WTC11 (cell line): ENCODE results near the gene GOLGA5. TPM values are rescaled to one million over a fixed set of nuclear protein-coding genes. Genes with fewer than 3 reads are reported as not detected.

Source experiments
- ATAC-seq: fragments of 200-7000 bp; cut with Tn5 transposase; 2 replicates; pipeline ENCODE4 v1.10.0; 2021; ENCODE audit warnings: mild to moderate bottlenecking, moderate library complexity
- CTCF ChIA-PET: fragments of 300-600 bp; sonication (Branson Sonifier 250); formaldehyde crosslinking; loops from one replicate; lab custom pipeline; 2021; ENCODE audit warnings: antibody characterized with exemption; lab: Charles Lee
- POLR2A ChIA-PET: fragments of 350-600 bp; sonication (Branson Sonifier 250); formaldehyde crosslinking; loops from one replicate; lab custom pipeline; 2021; ENCODE audit warnings: antibody characterized with exemption; lab: Charles Lee
- DNase-seq: peaks from one replicate; pipeline ENCODE4 v3.0.0; 2021; ENCODE audit warnings: low spot score
- H3K27ac Mint-ChIP-seq: 2 replicates; pipeline ENCODE4 v1.8.0; 2021; ENCODE audit warnings: mixed read lengths
- H3K27me3 Mint-ChIP-seq: 2 replicates; pipeline ENCODE4 v1.8.0; 2021; ENCODE audit warnings: low read depth, mild to moderate bottlenecking, moderate library complexity, mixed read lengths
- H3K36me3 Mint-ChIP-seq: 2 replicates; pipeline ENCODE4 v1.8.0; 2021; ENCODE audit warnings: mixed read lengths
- H3K4me1 Mint-ChIP-seq: 2 replicates; pipeline ENCODE4 v1.8.0; 2022; ENCODE audit warnings: mixed read lengths
- H3K4me3 Mint-ChIP-seq: 2 replicates; pipeline ENCODE4 v1.8.0; 2021; ENCODE audit warnings: mild to moderate bottlenecking, moderate library complexity, mixed read lengths
- H3K9me3 Mint-ChIP-seq: 2 replicates; pipeline ENCODE4 v1.8.0; 2021; ENCODE audit warnings: mixed read lengths
- ATF2 ChIP-seq: sonication (generic); formaldehyde crosslinking; IDR thresholded peaks from 2 replicates; pipeline ENCODE4 v1.8.1; 2022; ENCODE audit warnings: low read depth, missing genetic modification reagents, borderline replicate concordance
- ATF6 ChIP-seq: sonication (generic); formaldehyde crosslinking; IDR thresholded peaks from 2 replicates; pipeline ENCODE4 v1.8.1; 2023; ENCODE audit warnings: mild to moderate bottlenecking, missing genetic modification reagents
- E2F1 ChIP-seq: sonication (generic); formaldehyde crosslinking; IDR thresholded peaks from 2 replicates; pipeline ENCODE4 v1.8.0; 2022; ENCODE audit warnings: mild to moderate bottlenecking, missing genetic modification reagents
- E2F4 ChIP-seq: sonication (generic); formaldehyde crosslinking; IDR thresholded peaks from 2 replicates; pipeline ENCODE4 v1.8.1; 2022; ENCODE audit warnings: low read depth, mild to moderate bottlenecking, moderate library complexity, missing genetic modification reagents, borderline replicate concordance
- ETV6 ChIP-seq: sonication (generic); formaldehyde crosslinking; IDR thresholded peaks from 2 replicates; pipeline ENCODE4 v1.8.1; 2022; ENCODE audit warnings: mild to moderate bottlenecking, missing genetic modification reagents
- FOXJ3 ChIP-seq: sonication (generic); formaldehyde crosslinking; IDR thresholded peaks from 2 replicates; pipeline ENCODE4 v1.9.0; 2021; ENCODE audit warnings: missing genetic modification reagents, mild to moderate bottlenecking, borderline replicate concordance
- FOXK1 ChIP-seq: sonication (generic); formaldehyde crosslinking; IDR thresholded peaks from 2 replicates; pipeline ENCODE4 v1.8.0; 2022; ENCODE audit warnings: mild to moderate bottlenecking, moderate library complexity, missing genetic modification reagents
- KAT7 ChIP-seq: sonication (generic); formaldehyde crosslinking; IDR thresholded peaks from 2 replicates; pipeline ENCODE4 v1.8.1; 2023; ENCODE audit warnings: missing genetic modification reagents, mild to moderate bottlenecking, borderline replicate concordance
- NFYB ChIP-seq: sonication (generic); formaldehyde crosslinking; conservative IDR thresholded peaks from 2 replicates; pipeline ENCODE4 v1.8.0; 2022; ENCODE audit warnings: low read depth, missing genetic modification reagents
- PREB ChIP-seq: sonication (generic); formaldehyde crosslinking; IDR thresholded peaks from 2 replicates; pipeline ENCODE4 v1.8.1; 2022; ENCODE audit warnings: mild to moderate bottlenecking, missing genetic modification reagents, moderate library complexity, borderline replicate concordance
- STAT6 ChIP-seq: sonication (generic); formaldehyde crosslinking; conservative IDR thresholded peaks from 2 replicates; pipeline ENCODE4 v1.8.1; 2023; ENCODE audit warnings: mild to moderate bottlenecking, low read depth, missing genetic modification reagents, moderate library complexity
- TCF7 ChIP-seq: sonication (generic); formaldehyde crosslinking; IDR thresholded peaks from 2 replicates; pipeline ENCODE4 v1.8.0; 2022; ENCODE audit warnings: mild to moderate bottlenecking, low read depth, missing genetic modification reagents, moderate library complexity
- ZNF281 ChIP-seq: sonication (generic); formaldehyde crosslinking; IDR thresholded peaks from 2 replicates; pipeline ENCODE4 v1.8.0; 2023; ENCODE audit warnings: mild to moderate bottlenecking, missing genetic modification reagents
- total RNA-seq: library from RNA; stranded (reverse); gene quantifications from 3 replicates; pipeline ENCODE4 v1.2.3, GENCODE V29; 2021

Gene GOLGA5
- total RNA-seq, 1 experiment from 2014 or later, result 27.0 TPM

- DNase-seq (no peak), ATAC-seq (no peak)
- Mint-ChIP-seq H3K4me3 (peak overlapping the region; percentile 97), H3K36me3 (peaks cover 28% of the 10 kb centered on the region), H3K4me1 (peaks cover 23% of the 10 kb centered on the region), H3K9me3 (peaks cover 28% of the 10 kb centered on the region), H3K27me3 (peaks cover 20% of the 10 kb centered on the region), H3K27ac (no peak overlapping the region)
- no peak for TF ChIP-seq ATF6 (CRISPR knock-in tag)
- no peak for TF ChIP-seq E2F1 (CRISPR knock-in tag)
- no peak for TF ChIP-seq PREB (CRISPR knock-in tag)
- no peak for TF ChIP-seq FOXK1 (CRISPR knock-in tag)
- TF ChIP-seq ATF2, result no peak
- TF ChIP-seq E2F4, result no peak
- TF ChIP-seq ZNF281 (CRISPR knock-in tag), result no peak
- ChIA-PET POLR2A (no interaction called here), CTCF (interaction anchor here (2.1 kb wide), 1 partner anchor 105 kb away, joined by 14 read pairs; no protein-coding TSS in a partner anchor)
These were observed 1.2 kb upstream of the GOLGA5 start for GRCh38 chr14:92792885-92793284.

- TF ChIP-seq STAT6 (CRISPR knock-in tag) (no peak), NFYB (CRISPR knock-in tag) (no peak), KAT7 (0 out of 2 replicates have a peak, but pooled peaks have one; percentile 2), FOXJ3 (CRISPR knock-in tag) (no peak), ETV6 (CRISPR knock-in tag) (peak; percentile 4), TCF7 (CRISPR knock-in tag) (no peak)
- ChIA-PET POLR2A (no interaction called here), CTCF (interaction anchor here (1.4 to 2.1 kb wide), 2 partner anchors 107 to 108 kb away, joined by 3 to 14 read pairs; no protein-coding TSS in a partner anchor)
- ATAC-seq (0 out of 2 replicates have a peak, but pooled peaks have one; percentile 2), DNase-seq (peak; percentile 12)
- Mint-ChIP-seq H3K27ac (peak overlapping the region; percentile 97), H3K4me3 (peak overlapping the region; percentile 97), H3K27me3 (peaks cover 11% of the 10 kb centered on the region), H3K4me1 (peaks cover 23% of the 10 kb centered on the region), H3K9me3 (peaks cover 18% of the 10 kb centered on the region), H3K36me3 (peaks cover 26% of the 10 kb centered on the region)
These were observed 439 bp downstream of the GOLGA5 start for GRCh38 chr14:92794547-92794941.
